CD14-positive monocyte (primary cell): ENCODE measurements around the gene CDK6. TPM values are rescaled to one million over a fixed set of nuclear protein-coding genes. Genes with fewer than 3 reads are reported as not detected.

Source experiments
- DNase-seq, 3 donors: peaks; one replicate each; pipeline ENCODE4 v3.0.0-alpha.2; 2011 to 2022
- H2AFZ ChIP-seq: 2 replicates; pipeline ENCODE4 v1.6.0; 2012; ENCODE audit warnings: mild to moderate bottlenecking, low read depth, low read length, inconsistent platforms; ENCODE audit not compliant: insufficient read depth, poor library complexity, severe bottlenecking
- H3K27ac ChIP-seq, 2 donors: 1 replicate in 1 of 2; 2 replicates in 1 of 2; pipeline ENCODE4 v1.5.1; 2012 to 2013; ENCODE audit warnings: low read length in 2 of 2, control low read depth in 1 of 2, inconsistent platforms in 1 of 2, low read depth in 1 of 2, mild to moderate bottlenecking in 1 of 2
- H3K27me3 ChIP-seq, 2 donors: one replicate each; pipeline versions ENCODE4 v1.6.0 to v1.6.1; 2011 to 2013; ENCODE audit warnings: low read length in 2 of 2; ENCODE audit not compliant: control insufficient read depth in 2 of 2, insufficient read depth in 2 of 2
- H3K36me3 ChIP-seq, 2 donors: replicated peaks in 1 of 2; 1 replicate in 1 of 2; 2 replicates in 1 of 2; pipeline versions ENCODE4 v1.5.1 to v1.6.1; 2012 to 2013; ENCODE audit warnings: low read length in 2 of 2, control low read depth in 1 of 2, inconsistent platforms in 1 of 2, mild to moderate bottlenecking in 1 of 2; ENCODE audit not compliant: insufficient read depth in 2 of 2, control insufficient read depth in 1 of 2
- H3K4me1 ChIP-seq, 2 donors: 1 replicate in 1 of 2; 2 replicates in 1 of 2; pipeline versions ENCODE4 v1.5.1 to v1.6.1; 2012 to 2013; ENCODE audit warnings: low read length in 2 of 2, control low read depth in 1 of 2, inconsistent platforms in 1 of 2, mild to moderate bottlenecking in 1 of 2, moderate library complexity in 1 of 2; ENCODE audit not compliant: insufficient read depth in 2 of 2, control insufficient read depth in 1 of 2
- H3K4me2 ChIP-seq: replicated peaks from 2 replicates; pipeline ENCODE3; 2012; ENCODE audit warnings: low read length, moderate library complexity, mild to moderate bottlenecking; ENCODE audit not compliant: poor library complexity, severe bottlenecking; ENCODE audit errors: extremely low read depth
- H3K4me3 ChIP-seq, 3 experiments: fragments of 200-600 bp in 1 of 3; sonication (generic) in 1 of 3; replicated peaks in 1 of 3; 1 replicate in 2 of 3; 2 replicates in 1 of 3; pipeline ENCODE4 v1.5.1; 2011 to 2013; ENCODE audit warnings: low read length in 3 of 3, mild to moderate bottlenecking in 3 of 3, control low read depth in 2 of 3, low read depth in 2 of 3, inconsistent platforms in 1 of 3, moderate library complexity in 1 of 3
- H3K79me2 ChIP-seq: 2 replicates; pipeline ENCODE4 v1.6.0; 2012; ENCODE audit warnings: mild to moderate bottlenecking, control low read depth, inconsistent platforms, low read length, moderate library complexity; ENCODE audit not compliant: insufficient read depth
- H3K9ac ChIP-seq: 2 replicates; pipeline ENCODE4 v1.6.0; 2017; ENCODE audit warnings: low read length, mild to moderate bottlenecking; ENCODE audit not compliant: insufficient read depth, poor library complexity, severe bottlenecking
- H3K9me3 ChIP-seq, 2 donors: replicated peaks in 1 of 2; 1 replicate in 1 of 2; 2 replicates in 1 of 2; pipeline versions ENCODE4 v1.5.1 to v1.6.1; 2012 to 2013; ENCODE audit warnings: low read length in 2 of 2, control low read depth in 1 of 2; ENCODE audit not compliant: control insufficient read depth in 1 of 2, insufficient read depth in 1 of 2
- H4K20me1 ChIP-seq: 2 replicates; pipeline ENCODE4 v1.6.0; 2012; ENCODE audit warnings: mild to moderate bottlenecking, low read length, control low read depth, moderate library complexity; ENCODE audit not compliant: insufficient read depth
- H3K27ac Mint-ChIP-seq, 7 donors: one replicate each; pipeline ENCODE4 v1.8.0; 2020; ENCODE audit warnings: mild to moderate bottlenecking in 7 of 7, mixed read lengths in 7 of 7, moderate library complexity in 6 of 7, inconsistent platforms in 2 of 7
- H3K27me3 Mint-ChIP-seq, 3 donors: one replicate each; pipeline ENCODE4 v1.8.0; 2021 to 2022; ENCODE audit warnings: low read depth in 3 of 3, mild to moderate bottlenecking in 3 of 3, mixed read lengths in 3 of 3, moderate library complexity in 3 of 3, inconsistent platforms in 1 of 3
- H3K36me3 Mint-ChIP-seq, 2 donors: one replicate each; pipeline ENCODE4 v1.8.0; 2020; ENCODE audit warnings: mixed read lengths in 2 of 2, inconsistent platforms in 1 of 2, mild to moderate bottlenecking in 1 of 2
- H3K4me1 Mint-ChIP-seq: one replicate; pipeline ENCODE4 v1.8.0; 2020; ENCODE audit warnings: mild to moderate bottlenecking, mixed read lengths
- H3K4me3 Mint-ChIP-seq, 2 donors: one replicate each; pipeline ENCODE4 v1.8.0; 2020; ENCODE audit warnings: mild to moderate bottlenecking in 2 of 2, mixed read lengths in 2 of 2, moderate library complexity in 1 of 2
- H3K9me3 Mint-ChIP-seq, 7 donors: one replicate each; pipeline ENCODE4 v1.8.0; 2020 to 2022; ENCODE audit warnings: mixed read lengths in 7 of 7, mild to moderate bottlenecking in 6 of 7, moderate library complexity in 6 of 7, inconsistent platforms in 2 of 7
- WGBS: methylation state at CpG from one replicate; pipeline ENCODE4 v1.1.5; 2013; ENCODE audit warnings: missing lambda C conversion rate; ENCODE audit not compliant: insufficient coverage; 5-methylcytosine and 5-hydroxymethylcytosine counted together
- intact Hi-C, 2 donors: fragments of 100-400 bp; cut with micrococcal nuclease; formaldehyde crosslinking; loops; one replicate each; pipeline versions ENCODE4 v1.15.0 to v1.15.1; 2023
- polyA plus RNA-seq, 3 donors: library from polyadenylated mRNA; depleted of rRNA in 1 of 3; unstranded in 2 of 3; stranded (reverse) in 1 of 3; fragments of 300-500 nt in 2 of 3; fragments of >200 nt in 1 of 3; fragmentation: Illumina TruSeq in 2 of 3; gene quantifications; 1 replicate in 2 of 3; 2 replicates in 1 of 3; pipeline ENCODE4 v1.2.3, GENCODE V29; 2012 to 2021
- TF ChIP-seq, protein P1 (sequence below): fragments of 200-600 bp; IDR thresholded peaks from one replicate; pipeline ENCODE4 v1.8.0; 2022; ENCODE audit warnings: antibody characterized with exemption, mild to moderate bottlenecking

CDK6 gene
- polyA plus RNA-seq, 3 donors, result 3.4 to 4.3 (median 3.8) TPM

DNA sequence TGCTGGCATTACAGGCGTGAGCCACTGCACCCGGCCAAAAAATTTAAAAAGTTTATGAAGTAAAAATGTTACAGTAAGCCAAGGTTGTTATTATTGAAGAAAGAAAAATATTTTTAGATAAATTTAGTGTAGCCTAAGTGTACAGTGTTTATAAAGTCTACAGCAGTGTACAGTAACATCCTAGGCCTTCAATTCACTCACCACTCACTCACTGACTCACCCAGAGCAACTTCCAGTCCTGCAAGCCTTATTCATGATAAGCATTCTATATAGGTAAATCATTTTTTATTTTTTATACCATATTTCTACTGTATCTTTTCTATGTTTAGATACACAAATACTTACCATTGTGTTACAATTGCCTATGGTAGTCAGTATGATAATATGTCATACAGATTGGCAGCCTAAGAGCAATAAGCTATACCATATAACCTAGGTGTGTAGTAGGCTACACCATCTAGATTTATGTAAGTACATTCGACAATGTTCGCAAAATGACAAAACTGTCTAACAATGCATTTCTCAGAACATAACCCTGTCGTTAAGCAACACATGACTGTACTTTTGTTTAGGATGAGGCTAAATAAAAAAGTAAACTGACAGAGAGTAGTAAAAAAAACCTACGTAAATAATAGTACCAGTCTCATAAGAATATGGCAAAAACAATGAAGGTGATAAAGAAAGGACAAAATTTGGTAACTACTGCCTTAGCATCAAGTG lies 168.4 kb downstream of the CDK6 start:
- H3K27me3 Mint-ChIP-seq, result no peaks in the 10 kb centered on the region
- H3K36me3 Mint-ChIP-seq, result peaks cover 7% of the 10 kb centered on the region in 2 donors
- DNase-seq, result no peak
- no peak overlapping the region for H3K27ac ChIP-seq
- intact Hi-C loops, result no loop called here
- WGBS, result no CpG with 5 or more reads among the region's 6 CpGs
- no peak overlapping the region for H3K4me3 Mint-ChIP-seq
- no peaks in the 10 kb centered on the region for H3K4me1 ChIP-seq
- H4K20me1 ChIP-seq, result no peaks in the 10 kb centered on the region
- no peaks in the 10 kb centered on the region for H3K9me3 ChIP-seq
- no peak overlapping the region for H3K9ac ChIP-seq
- H3K4me3 ChIP-seq, result no peak overlapping the region
- no peaks in the 10 kb centered on the region for H3K79me2 ChIP-seq
- TF ChIP-seq, protein P1, sequence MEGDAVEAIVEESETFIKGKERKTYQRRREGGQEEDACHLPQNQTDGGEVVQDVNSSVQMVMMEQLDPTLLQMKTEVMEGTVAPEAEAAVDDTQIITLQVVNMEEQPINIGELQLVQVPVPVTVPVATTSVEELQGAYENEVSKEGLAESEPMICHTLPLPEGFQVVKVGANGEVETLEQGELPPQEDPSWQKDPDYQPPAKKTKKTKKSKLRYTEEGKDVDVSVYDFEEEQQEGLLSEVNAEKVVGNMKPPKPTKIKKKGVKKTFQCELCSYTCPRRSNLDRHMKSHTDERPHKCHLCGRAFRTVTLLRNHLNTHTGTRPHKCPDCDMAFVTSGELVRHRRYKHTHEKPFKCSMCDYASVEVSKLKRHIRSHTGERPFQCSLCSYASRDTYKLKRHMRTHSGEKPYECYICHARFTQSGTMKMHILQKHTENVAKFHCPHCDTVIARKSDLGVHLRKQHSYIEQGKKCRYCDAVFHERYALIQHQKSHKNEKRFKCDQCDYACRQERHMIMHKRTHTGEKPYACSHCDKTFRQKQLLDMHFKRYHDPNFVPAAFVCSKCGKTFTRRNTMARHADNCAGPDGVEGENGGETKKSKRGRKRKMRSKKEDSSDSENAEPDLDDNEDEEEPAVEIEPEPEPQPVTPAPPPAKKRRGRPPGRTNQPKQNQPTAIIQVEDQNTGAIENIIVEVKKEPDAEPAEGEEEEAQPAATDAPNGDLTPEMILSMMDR, result no peak
- H3K27ac Mint-ChIP-seq, result no peak overlapping the region
- peaks cover 0 to 2% of the 10 kb centered on the region in 2 donors for H3K36me3 ChIP-seq
- H2AFZ ChIP-seq, result no peak overlapping the region
- H3K4me1 Mint-ChIP-seq, result no peaks in the 10 kb centered on the region
- H3K27me3 ChIP-seq, result no peaks in the 10 kb centered on the region
- H3K4me2 ChIP-seq, result no peak overlapping the region
- H3K9me3 Mint-ChIP-seq, result no peaks in the 10 kb centered on the region

DNA sequence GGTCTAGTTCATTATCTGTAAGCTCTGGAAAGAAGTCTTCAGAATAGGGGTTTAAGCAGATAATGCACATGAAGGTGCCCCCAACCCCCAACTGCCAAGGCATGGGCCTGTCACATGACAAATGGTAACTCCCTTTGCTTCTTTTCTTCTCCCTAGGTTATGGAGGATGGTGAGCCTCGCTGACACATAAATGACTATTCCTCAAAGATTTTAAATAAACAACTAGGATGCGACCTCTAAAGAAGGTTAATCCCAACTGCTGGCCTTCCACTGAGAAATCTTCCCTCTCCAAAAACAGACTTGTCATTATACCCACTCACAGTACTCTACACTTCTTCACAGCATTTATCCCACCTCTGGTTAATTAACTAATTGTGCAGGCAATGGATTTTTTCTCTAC lies 170.4 kb downstream of the CDK6 start:
- Histone ChIP-seq H3K27ac (no peak overlapping the region), H3K9ac (no peak overlapping the region), H3K4me2 (no peak overlapping the region), H3K79me2 (no peaks in the 10 kb centered on the region), H4K20me1 (no peaks in the 10 kb centered on the region), H3K4me3 (no peak overlapping the region), H2AFZ (no peak overlapping the region), H3K9me3 (no peaks in the 10 kb centered on the region), H3K36me3 (peaks cover 0 to 2% of the 10 kb centered on the region in 2 donors), H3K27me3 (no peaks in the 10 kb centered on the region), H3K4me1 (no peaks in the 10 kb centered on the region)
- H3K27ac Mint-ChIP-seq, result no peak overlapping the region
- H3K9me3 Mint-ChIP-seq, result no peaks in the 10 kb centered on the region
- H3K4me1 Mint-ChIP-seq, result no peaks in the 10 kb centered on the region
- intact Hi-C loops, result no loop called here
- no peak for DNase-seq
- peaks cover 6% of the 10 kb centered on the region in 2 donors for H3K36me3 Mint-ChIP-seq
- WGBS, result no CpG with 5 or more reads among the region's 2 CpGs
- TF ChIP-seq, protein P1, result no peak
- no peak overlapping the region for H3K4me3 Mint-ChIP-seq
- no peaks in the 10 kb centered on the region for H3K27me3 Mint-ChIP-seq
